HG03097 (cell line): ENCODE measurements around the gene PHF2.

Experiments used
- ATAC-seq: cut with Tn5 transposase; IDR thresholded peaks from one replicate; pipeline ENCODE4 v1.9.1; 2021; ENCODE audit not compliant: unreplicated experiment, low FRiP score

Gene PHF2

GRCh38 chr9:93598647-93599241, 22.4 kb downstream of the PHF2 start:
- no peak for ATAC-seq

- no peak for ATAC-seq
Observed at GRCh38 chr9:93599571-93600403, 23.4 kb downstream of the PHF2 start.

GRCh38 chr9:93600504-93600903, 24.1 kb downstream of the PHF2 start:
- ATAC-seq, result no peak

GRCh38 chr9:93601063-93601462, 24.7 kb downstream of the PHF2 start:
- ATAC-seq, result no peak

- ATAC-seq, result no peak
Observed at GRCh38 chr9:93601666-93602065, 25.3 kb downstream of the PHF2 start.

- ATAC-seq, result no peak
Observed at GRCh38 chr9:93603011-93603410, 26.6 kb downstream of the PHF2 start.

GRCh38 chr9:93603906-93604326, 27.5 kb downstream of the PHF2 start:
- ATAC-seq, result no peak

GRCh38 chr9:93606187-93606586, 29.8 kb downstream of the PHF2 start:
- no peak for ATAC-seq

GRCh38 chr9:93610206-93610605, 33.8 kb downstream of the PHF2 start:
- ATAC-seq, result no peak

- ATAC-seq, result no peak
Observed at GRCh38 chr9:93612052-93612795, 35.8 kb downstream of the PHF2 start.

- ATAC-seq, result no peak
Observed at GRCh38 chr9:93612796-93613154, 36.4 kb downstream of the PHF2 start.

GRCh38 chr9:93613174-93613573, 36.8 kb downstream of the PHF2 start:
- no peak for ATAC-seq

GRCh38 chr9:93613791-93614190, 37.4 kb downstream of the PHF2 start:
- ATAC-seq, result no peak

GRCh38 chr9:93614830-93615468, 38.6 kb downstream of the PHF2 start:
- no peak for ATAC-seq

- ATAC-seq, result no peak
Observed at GRCh38 chr9:93616044-93616443, 39.7 kb downstream of the PHF2 start.

GRCh38 chr9:93617273-93617672, 40.9 kb downstream of the PHF2 start:
- no peak for ATAC-seq

GRCh38 chr9:93619272-93619775, 42.9 kb downstream of the PHF2 start:
- ATAC-seq, result no peak

- ATAC-seq, result no peak
Observed at GRCh38 chr9:93620041-93620506, 43.7 kb downstream of the PHF2 start.

- ATAC-seq, result no peak
Observed at GRCh38 chr9:93620881-93621820, 44.8 kb downstream of the PHF2 start.

- no peak for ATAC-seq
Observed at GRCh38 chr9:93621922-93622321, 45.5 kb downstream of the PHF2 start.
